B cell (primary cell): ENCODE measurements around the gene ABL1. TPM values are rescaled to one million over a fixed set of nuclear protein-coding genes. Genes with fewer than 3 reads are reported as not detected.

Experiments
- ATAC-seq: fragments of 200-7000 bp; cut with Tn5 transposase; one replicate; pipeline ENCODE4 v1.10.0; 2021; ENCODE audit warnings: low read depth, mild to moderate bottlenecking, moderate number of reproducible peaks, moderate library complexity
- CTCF ChIA-PET: fragments of 350-600 bp; sonication (Branson Sonifier 250); formaldehyde crosslinking; loops from one replicate; lab custom pipeline; 2021; ENCODE audit warnings: antibody characterized with exemption, inconsistent platforms; lab: Charles Lee
- POLR2A ChIA-PET: fragments of 350-600 bp; sonication (Branson Sonifier 250); formaldehyde crosslinking; loops from one replicate; lab custom pipeline; 2021; ENCODE audit warnings: antibody characterized with exemption; lab: Charles Lee
- DNase-seq: peaks from one replicate; pipeline ENCODE4 v3.0.0; 2013
- H2AFZ ChIP-seq: 2 replicates; pipeline ENCODE4 v1.6.1; 2012; ENCODE audit warnings: mild to moderate bottlenecking, low read depth, low read length; ENCODE audit not compliant: insufficient read depth, poor library complexity, severe bottlenecking
- H3K27ac ChIP-seq, 2 donors: 1 replicate in 1 of 2; 2 replicates in 1 of 2; pipeline ENCODE4 v1.5.1; 2012 to 2013; ENCODE audit warnings: low read length in 2 of 2, mild to moderate bottlenecking in 2 of 2, moderate library complexity in 1 of 2
- H3K27me3 ChIP-seq, 4 experiments: fragments of 200-600 bp in 1 of 4; sonication (generic) in 1 of 4; replicated peaks in 1 of 4; 1 replicate in 2 of 4; 2 replicates in 2 of 4; pipeline versions ENCODE4 v1.6.1 to v1.7.0; 2013 to 2016; ENCODE audit warnings: low read length in 3 of 4, mild to moderate bottlenecking in 2 of 4, mixed read lengths in 1 of 4, moderate library complexity in 1 of 4; ENCODE audit not compliant: insufficient read depth in 4 of 4, control insufficient read depth in 3 of 4; ENCODE audit errors: control extremely low read depth in 1 of 4
- H3K36me3 ChIP-seq, 2 experiments: replicated peaks in 1 of 2; 1 replicate in 1 of 2; 2 replicates in 1 of 2; pipeline versions ENCODE4 v1.6.1 to v1.7.1; 2013; ENCODE audit warnings: low read length in 1 of 2; ENCODE audit not compliant: insufficient read depth in 2 of 2, control insufficient read depth in 1 of 2; ENCODE audit errors: control extremely low read depth in 1 of 2, extremely low read depth in 1 of 2
- H3K4me1 ChIP-seq, 2 donors: fragments of 200-600 bp in 1 of 2; sonication (generic) in 1 of 2; 1 replicate in 1 of 2; 2 replicates in 1 of 2; pipeline versions ENCODE4 v1.5.1 to v1.6.1; 2013 to 2017; ENCODE audit warnings: low read length in 2 of 2; ENCODE audit not compliant: control insufficient read depth in 2 of 2, insufficient read depth in 2 of 2
- H3K4me2 ChIP-seq: replicated peaks from 2 replicates; pipeline ENCODE3; 2012; ENCODE audit warnings: mild to moderate bottlenecking, low read depth, low read length; ENCODE audit not compliant: poor library complexity, severe bottlenecking
- H3K4me3 ChIP-seq, 5 experiments: fragments of 200-600 bp in 1 of 5; sonication (generic) in 1 of 5; 1 replicate in 3 of 5; 2 replicates in 2 of 5; pipeline versions ENCODE4 v1.5.1 to v1.7.0; 2011 to 2016; ENCODE audit warnings: low read length in 4 of 5, mild to moderate bottlenecking in 4 of 5, low read depth in 2 of 5, control low read depth in 1 of 5, moderate library complexity in 1 of 5; ENCODE audit not compliant: insufficient read depth in 1 of 5; ENCODE audit errors: control extremely low read depth in 1 of 5, extremely low read depth in 1 of 5
- H3K79me2 ChIP-seq: fragments of 200-600 bp; sonication (generic); one replicate; pipeline ENCODE4 v1.6.0; 2016; ENCODE audit warnings: low read length; ENCODE audit not compliant: control insufficient read depth, insufficient read depth
- H3K9ac ChIP-seq: fragments of 200-600 bp; sonication (generic); 2 replicates; pipeline ENCODE4 v1.6.1; 2017; ENCODE audit warnings: mild to moderate bottlenecking, low read length, moderate library complexity
- H3K9me3 ChIP-seq, 3 donors: one replicate each; pipeline versions ENCODE4 v1.6.1 to v1.7.1; 2013; ENCODE audit warnings: low read length in 2 of 3; ENCODE audit not compliant: control insufficient read depth in 2 of 3, insufficient read depth in 1 of 3; ENCODE audit errors: control extremely low read depth in 1 of 3
- H4K20me1 ChIP-seq: 2 replicates; pipeline ENCODE4 v1.6.0; 2012; ENCODE audit warnings: mild to moderate bottlenecking, low read length; ENCODE audit not compliant: insufficient read depth, control insufficient read depth, poor library complexity, severe bottlenecking
- H3K27ac Mint-ChIP-seq: one replicate; pipeline ENCODE4 v1.8.0; 2021; ENCODE audit warnings: mixed read lengths
- H3K27me3 Mint-ChIP-seq: one replicate; pipeline ENCODE4 v1.8.0; 2021; ENCODE audit warnings: mixed read lengths
- H3K4me1 Mint-ChIP-seq: one replicate; pipeline ENCODE4 v1.8.0; 2021; ENCODE audit warnings: mixed read lengths
- H3K4me3 Mint-ChIP-seq: one replicate; pipeline ENCODE4 v1.8.0; 2021; ENCODE audit warnings: mixed read lengths
- H3K9me3 Mint-ChIP-seq: one replicate; pipeline ENCODE4 v1.8.0; 2022; ENCODE audit warnings: mixed read lengths; ENCODE audit not compliant: insufficient read depth
- CTCF ChIP-seq: fragments of 200-600 bp; IDR thresholded peaks from one replicate; pipeline ENCODE4 v1.8.0; 2022; ENCODE audit warnings: antibody characterized with exemption, mild to moderate bottlenecking
- EZH2 ChIP-seq: IDR thresholded peaks from 2 replicates; pipeline ENCODE4 v1.6.1; 2012; ENCODE audit warnings: borderline replicate concordance, low read depth, mild to moderate bottlenecking, moderate library complexity, low read length; ENCODE audit not compliant: insufficient read depth, poor library complexity, severe bottlenecking
- WGBS: methylation state at CpG from one replicate; pipeline ENCODE4 v1.1.5; 2013; ENCODE audit warnings: missing lambda C conversion rate; ENCODE audit not compliant: insufficient coverage; 5-methylcytosine and 5-hydroxymethylcytosine counted together
- intact Hi-C: fragments of 100-400 bp; cut with micrococcal nuclease; formaldehyde crosslinking; loops from one replicate; pipeline ENCODE4 v1.10.0; 2022
- polyA plus RNA-seq: library from polyadenylated mRNA; depleted of rRNA; stranded (reverse); fragments of >200 nt; gene quantifications from 2 replicates; pipeline ENCODE4 v1.2.3, GENCODE V29; 2012
- total RNA-seq, 2 donors: library from RNA; stranded (reverse); fragments of 120-200 nt in 1 of 2; gene quantifications; 1 replicate in 1 of 2; 2 replicates in 1 of 2; pipeline versions ENCODE4 v1.2.3 to v1.2.4, GENCODE V29; 2013 to 2022

Gene ABL1
- total and polyA plus RNA-seq, 2 donors (not counting 1 experiment from before 2014, with no cell fraction given) = 11.9 to 46.0 TPM

- no peak for DNase-seq
- Histone ChIP-seq H3K4me3 (no peak overlapping the region), H3K4me2 (no peak overlapping the region), H3K79me2 (no peaks in the 10 kb centered on the region), H3K9ac (no peak overlapping the region), H3K4me1 (no peaks in the 10 kb centered on the region), H4K20me1 (no peaks in the 10 kb centered on the region), H3K27ac (no peak overlapping the region), H3K36me3 (no peaks in the 10 kb centered on the region), H3K9me3 (peaks cover 0 to 8% (median 0%) of the 10 kb centered on the region in 3 donors), H3K27me3 (peaks cover 0 to 8% (median 0%) of the 10 kb centered on the region in 4 experiments), H2AFZ (no peak overlapping the region)
- no peak overlapping the region for H3K27ac Mint-ChIP-seq
- intact Hi-C loops = no loop called here
- CTCF ChIA-PET = no interaction called here
- no peak for ATAC-seq
- no peaks in the 10 kb centered on the region for H3K4me1 Mint-ChIP-seq
- no peak overlapping the region for H3K4me3 Mint-ChIP-seq
- POLR2A ChIA-PET = no interaction called here
- WGBS = 80% methylated on average over 23 of the region's 25 CpGs
- no peak for TF ChIP-seq EZH2
- TF ChIP-seq CTCF = no peak
- H3K27me3 Mint-ChIP-seq = peaks cover 5% of the 10 kb centered on the region
- H3K9me3 Mint-ChIP-seq = no peaks in the 10 kb centered on the region
These were observed 68.4 kb downstream of the ABL1 start for GRCh38 chr9:130903194-130904069.
